VCaP (cell line): ENCODE data around the gene CD40.

Experiments used
- H3K27ac ChIP-seq: fragments of 450-650 bp; 2 replicates; pipeline ENCODE4 v1.5.1; 2017
- TF ChIP-seq, protein P1 (sequence below): fragments of 450-650 bp; conservative IDR thresholded peaks from 2 replicates; pipeline ENCODE4 v1.5.1; 2017; ENCODE audit warnings: mild to moderate bottlenecking, moderate library complexity

The CD40 gene

DNA sequence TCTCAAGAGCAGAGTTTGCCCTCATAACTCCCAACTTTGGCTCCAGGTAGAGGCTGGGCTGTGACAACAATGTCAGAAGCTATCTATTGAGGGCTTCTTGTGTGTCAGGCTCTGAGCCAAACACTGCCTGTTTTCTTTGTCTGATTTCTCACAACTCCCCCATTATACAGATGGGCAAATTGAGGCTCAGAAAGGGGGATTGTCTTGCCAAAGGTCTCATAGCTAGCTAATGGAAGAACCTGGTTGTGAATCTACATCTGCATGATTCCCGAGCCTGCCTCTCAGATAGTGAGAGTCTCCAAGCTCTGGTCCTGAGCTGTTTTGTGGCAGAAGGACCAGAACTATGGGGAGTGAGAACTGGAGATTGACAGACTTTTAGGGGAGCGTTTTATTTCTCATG lies 1.4 kb downstream of the CD40 start:
- H3K27ac ChIP-seq: no peak overlapping the region
- TF ChIP-seq, protein P1, sequence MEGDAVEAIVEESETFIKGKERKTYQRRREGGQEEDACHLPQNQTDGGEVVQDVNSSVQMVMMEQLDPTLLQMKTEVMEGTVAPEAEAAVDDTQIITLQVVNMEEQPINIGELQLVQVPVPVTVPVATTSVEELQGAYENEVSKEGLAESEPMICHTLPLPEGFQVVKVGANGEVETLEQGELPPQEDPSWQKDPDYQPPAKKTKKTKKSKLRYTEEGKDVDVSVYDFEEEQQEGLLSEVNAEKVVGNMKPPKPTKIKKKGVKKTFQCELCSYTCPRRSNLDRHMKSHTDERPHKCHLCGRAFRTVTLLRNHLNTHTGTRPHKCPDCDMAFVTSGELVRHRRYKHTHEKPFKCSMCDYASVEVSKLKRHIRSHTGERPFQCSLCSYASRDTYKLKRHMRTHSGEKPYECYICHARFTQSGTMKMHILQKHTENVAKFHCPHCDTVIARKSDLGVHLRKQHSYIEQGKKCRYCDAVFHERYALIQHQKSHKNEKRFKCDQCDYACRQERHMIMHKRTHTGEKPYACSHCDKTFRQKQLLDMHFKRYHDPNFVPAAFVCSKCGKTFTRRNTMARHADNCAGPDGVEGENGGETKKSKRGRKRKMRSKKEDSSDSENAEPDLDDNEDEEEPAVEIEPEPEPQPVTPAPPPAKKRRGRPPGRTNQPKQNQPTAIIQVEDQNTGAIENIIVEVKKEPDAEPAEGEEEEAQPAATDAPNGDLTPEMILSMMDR: no peak

DNA sequence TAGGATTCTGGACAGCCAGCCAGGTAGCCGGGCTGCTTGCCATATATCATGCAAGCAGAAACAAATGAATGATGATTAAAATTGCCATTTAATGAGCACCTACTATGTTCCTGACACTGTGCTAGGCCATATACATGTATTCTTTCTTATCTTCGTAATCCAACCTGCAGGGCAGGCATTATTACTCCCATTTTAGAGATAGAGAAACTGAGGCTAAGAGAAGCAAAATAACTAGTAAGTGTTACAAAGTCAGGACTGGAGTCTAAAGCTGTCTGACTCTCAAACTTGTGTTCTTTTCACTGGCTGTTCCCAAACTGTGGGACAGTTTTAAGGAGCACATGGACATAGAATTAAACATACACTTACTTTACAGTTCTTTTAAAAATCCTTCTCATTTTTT lies 2.0 kb downstream of the CD40 start:
- TF ChIP-seq, protein P1: no peak
- H3K27ac ChIP-seq: no peak overlapping the region

DNA sequence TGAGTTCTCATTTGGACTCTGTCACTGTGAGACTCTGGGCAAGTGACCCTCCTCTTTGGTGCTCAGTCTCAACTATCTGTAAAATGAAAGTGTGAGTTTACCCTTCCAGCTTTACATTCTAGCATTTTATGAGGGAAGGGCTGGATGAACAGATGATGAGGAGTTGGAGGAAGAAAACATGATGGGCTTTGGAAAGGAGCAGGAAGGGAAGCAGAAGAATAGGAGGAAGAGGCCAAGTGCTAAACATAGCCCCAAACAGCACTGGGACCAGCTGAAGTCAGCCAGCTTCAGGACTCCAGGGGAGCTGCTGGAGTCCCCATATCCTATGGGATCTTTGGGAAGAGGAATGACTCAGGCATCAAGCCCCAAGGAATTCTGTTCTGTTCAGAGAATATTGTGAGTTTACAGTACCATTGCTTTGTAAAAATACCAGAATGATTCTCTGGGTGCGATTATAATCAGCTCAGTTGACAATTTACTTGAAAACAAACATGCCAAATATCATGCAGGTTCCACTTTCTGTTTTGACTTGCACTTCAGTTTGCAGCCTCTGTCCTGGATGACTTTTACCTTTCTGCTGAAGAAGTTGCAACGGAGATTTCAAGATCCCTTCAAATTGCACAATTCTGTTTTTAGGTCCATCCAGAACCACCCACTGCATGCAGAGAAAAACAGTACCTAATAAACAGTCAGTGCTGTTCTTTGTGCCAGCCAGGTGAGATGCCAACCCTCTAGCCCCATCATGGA lies 3.2 kb downstream of the CD40 start:
- TF ChIP-seq, protein P1: no peak
- no peak overlapping the region for H3K27ac ChIP-seq

DNA sequence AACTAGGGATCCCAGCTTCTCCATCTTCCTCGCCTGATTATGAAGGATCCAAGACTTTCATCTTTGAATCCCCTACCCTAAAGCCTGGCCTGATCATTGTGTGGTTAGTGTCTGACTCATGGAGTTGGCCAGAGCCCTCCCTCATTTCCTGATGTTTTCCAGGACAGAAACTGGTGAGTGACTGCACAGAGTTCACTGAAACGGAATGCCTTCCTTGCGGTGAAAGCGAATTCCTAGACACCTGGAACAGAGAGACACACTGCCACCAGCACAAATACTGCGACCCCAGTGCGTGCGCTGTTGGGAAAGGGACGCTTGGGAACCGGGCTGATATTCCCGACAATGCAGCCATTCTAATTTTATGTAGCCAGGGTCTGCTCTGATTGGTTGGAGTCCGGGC lies 4.0 kb downstream of the CD40 start:
- no peak overlapping the region for H3K27ac ChIP-seq
- TF ChIP-seq, protein P1: no peak

DNA sequence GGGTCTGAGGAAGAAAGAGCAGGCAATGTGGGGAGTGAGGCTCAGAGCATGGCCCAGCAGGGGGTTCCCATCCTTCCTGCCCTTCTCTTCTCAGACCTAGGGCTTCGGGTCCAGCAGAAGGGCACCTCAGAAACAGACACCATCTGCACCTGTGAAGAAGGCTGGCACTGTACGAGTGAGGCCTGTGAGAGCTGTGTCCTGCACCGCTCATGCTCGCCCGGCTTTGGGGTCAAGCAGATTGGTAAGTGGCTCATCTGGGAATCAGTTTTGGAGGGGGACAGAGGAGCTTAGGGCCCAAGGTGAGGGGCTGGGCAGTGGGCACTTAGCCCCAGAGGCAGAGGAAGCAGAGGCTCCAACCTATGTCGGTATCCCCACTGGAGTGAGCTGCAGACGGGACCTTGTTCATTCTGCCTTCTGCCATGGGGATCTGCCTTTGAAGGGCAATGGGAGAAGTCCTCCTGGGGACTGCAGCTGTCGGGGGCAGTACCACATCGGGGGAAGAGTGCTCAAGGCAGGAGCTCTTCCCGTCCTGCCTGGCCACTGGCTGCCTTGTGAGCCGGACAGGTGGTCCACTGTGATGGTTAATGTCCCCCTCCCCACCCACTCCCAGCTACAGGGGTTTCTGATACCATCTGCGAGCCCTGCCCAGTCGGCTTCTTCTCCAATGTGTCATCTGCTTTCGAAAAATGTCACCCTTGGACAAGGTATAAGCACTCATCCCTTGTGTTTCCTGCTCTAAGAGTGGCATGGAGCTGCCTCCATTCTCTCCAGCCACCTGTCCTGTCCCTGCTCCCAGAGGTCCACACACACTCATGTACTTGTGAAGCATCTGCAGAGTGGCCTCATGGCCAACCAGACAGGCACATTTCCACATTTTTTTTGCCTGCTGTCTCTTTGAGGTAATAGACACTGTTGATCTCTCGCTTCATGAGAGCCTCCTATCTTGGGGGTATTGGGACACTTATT lies 4.7 kb downstream of the CD40 start:
- TF ChIP-seq, protein P1: no peak
- H3K27ac ChIP-seq: no peak overlapping the region

DNA sequence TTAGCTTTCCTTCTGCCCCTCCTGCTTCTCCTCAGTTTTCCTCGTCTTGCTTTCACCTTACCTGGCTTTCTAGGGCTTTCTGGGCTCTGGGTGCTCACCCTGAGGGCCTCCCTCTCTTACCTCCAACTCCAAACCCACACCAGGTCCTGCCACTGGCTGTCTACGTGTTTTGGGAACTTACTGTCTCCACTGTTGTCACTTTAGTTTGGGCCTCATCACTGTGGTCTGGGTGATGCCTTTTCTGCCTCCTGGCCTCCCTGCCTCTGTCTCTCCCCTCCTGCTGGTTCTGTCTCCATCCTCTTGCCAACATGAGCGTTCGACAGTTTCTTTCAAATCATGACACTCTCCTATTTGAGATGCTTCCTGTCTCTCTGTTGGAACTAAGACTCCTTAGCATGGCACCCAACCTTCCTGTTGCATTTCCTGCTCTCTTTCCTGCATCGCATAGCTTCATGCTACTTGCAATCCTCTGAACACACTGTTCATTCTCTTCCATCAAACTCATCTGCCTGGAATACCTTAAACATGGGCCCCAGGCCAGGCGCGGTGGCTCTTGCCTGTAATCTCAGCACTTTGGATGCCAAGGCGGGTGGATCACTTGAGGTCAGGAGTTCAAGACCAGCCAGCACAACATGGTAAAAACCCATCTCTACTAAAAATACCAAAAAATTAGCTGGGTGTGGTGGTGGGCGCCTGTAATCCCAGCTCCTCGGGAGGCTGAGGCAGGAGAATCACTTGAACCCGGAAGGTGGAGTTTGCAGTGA lies 5.5 kb downstream of the CD40 start:
- no peak overlapping the region for H3K27ac ChIP-seq
- TF ChIP-seq, protein P1: no peak
